CD4-positive, alpha-beta T cell treated with Interleukin-15 for 4 hours (primary cell): ENCODE measurements around the gene WDR93.

Experiments used
- DNase-seq: peaks from one replicate; pipeline ENCODE4 v3.0.0-alpha.2; 2020; ENCODE audit warnings: low spot score

WDR93 gene

GRCh38 chr15:89662893-89663626, 27.6 kb upstream of the WDR93 start:
- no peak for DNase-seq

GRCh38 chr15:89664441-89665350, 25.9 kb upstream of the WDR93 start:
- no peak for DNase-seq

- DNase-seq, result no peak
These were observed 25.0 kb upstream of the WDR93 start for GRCh38 chr15:89665449-89666181.

- DNase-seq, result no peak
These were observed 24.3 kb upstream of the WDR93 start for GRCh38 chr15:89666184-89666857.

GRCh38 chr15:89666858-89667705, 23.5 kb upstream of the WDR93 start:
- no peak for DNase-seq

GRCh38 chr15:89667706-89667960, 23.0 kb upstream of the WDR93 start:
- no peak for DNase-seq

DNA sequence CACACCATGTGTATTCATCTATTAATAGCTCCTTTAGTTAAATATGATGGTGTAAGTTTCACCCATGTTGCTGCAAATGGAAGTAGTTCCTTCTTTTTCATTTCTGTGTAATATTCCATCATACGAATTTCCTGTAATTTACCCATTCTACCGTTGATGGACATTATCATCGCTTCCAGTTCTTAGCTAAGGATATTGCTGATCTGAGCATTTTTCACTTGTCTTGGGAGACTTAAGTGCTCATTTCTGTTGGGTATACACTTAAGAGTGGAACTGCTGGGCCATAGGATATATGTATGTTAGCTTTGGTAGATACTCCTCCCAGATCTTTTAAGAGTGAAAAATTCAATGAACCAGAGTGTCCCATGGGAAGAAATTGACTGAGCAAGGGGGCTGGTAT, 22.4 kb upstream of the WDR93 start:
- no peak for DNase-seq

GRCh38 chr15:89669309-89669865, 21.2 kb upstream of the WDR93 start:
- no peak for DNase-seq

DNA sequence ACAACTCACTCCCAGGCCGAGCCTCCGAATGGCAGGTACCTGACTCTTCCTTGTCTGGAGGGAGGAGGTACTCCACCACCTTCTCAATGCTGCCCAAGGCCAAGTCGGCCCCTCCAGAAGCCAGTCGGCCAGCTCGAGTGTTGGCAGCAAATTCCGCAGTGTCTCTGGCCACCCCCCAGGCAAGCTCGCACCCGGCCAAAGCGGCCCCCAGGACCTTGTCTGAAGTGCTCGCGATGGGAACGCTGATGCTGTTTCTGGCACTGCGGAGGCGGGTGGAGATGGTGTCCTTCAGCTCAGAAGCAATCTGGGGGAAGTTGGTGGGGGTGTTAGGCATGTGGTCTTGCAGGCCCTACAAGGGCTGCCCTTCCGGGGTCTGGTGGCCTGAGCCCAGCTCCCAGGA, 20.7 kb upstream of the WDR93 start:
- DNase-seq, result no peak

DNA sequence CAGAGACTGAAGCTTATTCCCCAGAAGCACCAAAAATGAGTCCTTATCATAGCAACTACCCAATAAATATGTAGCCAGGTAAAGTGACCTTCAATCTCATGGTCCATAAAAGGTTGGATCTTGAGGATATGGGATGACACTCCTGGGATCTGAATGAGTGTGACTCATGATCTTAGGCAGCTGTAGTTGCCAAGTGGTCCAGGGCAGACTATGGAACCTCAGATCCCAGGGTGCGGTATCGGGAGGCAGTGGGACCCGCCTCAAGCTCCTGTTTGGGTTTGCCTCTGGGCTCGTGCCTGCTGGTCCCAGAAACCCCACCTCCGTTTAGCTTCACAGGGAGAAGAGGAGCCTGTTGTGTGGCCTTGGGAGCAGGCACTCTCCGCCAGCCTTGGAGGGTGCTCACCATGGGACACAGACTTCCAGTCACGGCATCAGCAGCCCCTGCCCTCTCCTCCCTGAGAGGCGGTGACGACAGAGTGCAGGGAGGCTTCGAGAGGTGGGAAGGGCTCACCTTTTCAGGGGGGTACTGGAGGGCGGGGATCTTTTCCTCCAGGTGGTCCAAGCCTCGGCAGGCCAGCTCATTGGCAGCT, 19.5 kb upstream of the WDR93 start:
- no peak for DNase-seq

DNA sequence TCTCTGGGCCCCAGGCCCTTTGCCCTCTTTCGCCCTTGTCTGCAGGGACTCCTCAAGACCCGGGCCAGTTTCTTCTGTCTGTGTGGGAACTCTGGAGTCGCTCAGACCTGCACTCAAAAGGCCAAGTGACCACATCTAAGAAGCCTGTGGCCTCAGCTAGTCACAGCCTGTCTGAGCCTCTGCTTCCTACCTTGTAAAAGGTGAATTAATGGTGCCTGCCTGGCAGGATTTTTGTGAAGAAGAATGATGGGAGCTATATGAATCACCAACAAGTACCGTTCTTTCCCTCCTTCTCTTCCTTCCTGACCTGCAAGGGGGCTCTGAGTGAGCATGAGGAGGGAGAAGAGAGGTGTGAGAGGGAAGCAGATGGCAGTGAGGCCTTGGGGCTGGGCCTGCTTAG, 18.9 kb upstream of the WDR93 start:
- no peak for DNase-seq

- no peak for DNase-seq
These were observed 18.1 kb upstream of the WDR93 start for GRCh38 chr15:89672221-89673164.

DNA sequence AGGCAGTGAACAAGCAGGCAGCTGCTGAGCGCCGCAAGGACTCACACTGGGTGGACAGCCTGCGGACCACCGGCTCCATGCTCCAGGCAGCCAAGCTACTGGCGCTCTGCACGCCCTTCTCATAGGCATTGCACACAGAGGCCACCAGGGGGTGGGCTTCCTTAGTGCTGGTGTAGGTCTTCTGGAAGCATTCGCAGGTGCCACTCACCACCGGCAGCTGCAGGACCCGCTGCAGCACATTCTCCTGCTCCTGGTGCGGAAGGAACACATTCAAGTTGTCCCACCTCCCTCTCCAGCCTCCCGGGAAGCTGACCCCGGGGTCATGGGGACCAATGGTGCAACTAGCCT, 17.5 kb upstream of the WDR93 start:
- no peak for DNase-seq

DNA sequence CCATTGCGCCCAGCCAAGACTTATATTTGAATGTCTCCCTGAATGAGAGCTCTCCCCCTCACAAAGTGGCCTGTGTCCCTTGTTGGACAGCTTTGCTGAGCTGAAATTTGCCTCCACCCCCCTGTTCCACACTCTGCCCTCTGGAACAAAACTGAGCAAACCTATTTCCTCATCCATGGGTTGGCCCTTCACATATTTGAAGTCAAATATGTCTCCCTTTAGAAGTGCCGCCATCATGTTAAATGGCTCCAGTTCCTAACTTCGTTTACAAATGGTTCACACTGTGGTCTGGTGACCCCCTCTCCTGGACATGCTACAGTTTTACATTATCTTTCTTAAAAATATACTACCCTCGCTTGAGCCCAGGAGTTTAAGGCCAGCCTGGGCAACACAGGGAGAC, 16.1 kb upstream of the WDR93 start:
- no peak for DNase-seq

- no peak for DNase-seq
These were observed 15.0 kb upstream of the WDR93 start for GRCh38 chr15:89675606-89676005.

- no peak for DNase-seq
These were observed 13.2 kb upstream of the WDR93 start for GRCh38 chr15:89677381-89677780.

DNA sequence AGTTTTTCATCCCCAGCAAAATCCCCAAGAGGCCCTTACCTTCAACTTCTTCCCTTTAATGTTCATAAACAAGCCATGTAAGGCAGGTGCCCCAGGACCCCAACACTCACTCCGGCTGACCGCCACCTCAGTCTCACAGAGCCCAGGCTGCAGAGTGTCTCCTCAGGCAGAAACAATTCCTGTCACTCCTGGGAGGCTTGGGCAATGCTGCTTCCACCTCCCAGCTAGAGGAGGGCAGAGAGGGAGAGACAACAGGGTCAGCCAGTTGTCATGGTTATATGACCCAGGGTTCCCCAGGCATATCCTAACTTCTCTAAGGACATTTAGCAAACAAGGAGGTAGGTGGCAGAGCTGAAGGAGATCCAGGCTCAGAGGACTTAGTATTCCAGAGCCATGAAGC, 11.4 kb upstream of the WDR93 start, which contains the start of gene PLIN1:
PLIN1 (minus strand) TSS at position 156 of the 400 bp plus-strand sequence. CDS start 1,878 bp downstream, outside the sequence.
- no peak for DNase-seq

DNA sequence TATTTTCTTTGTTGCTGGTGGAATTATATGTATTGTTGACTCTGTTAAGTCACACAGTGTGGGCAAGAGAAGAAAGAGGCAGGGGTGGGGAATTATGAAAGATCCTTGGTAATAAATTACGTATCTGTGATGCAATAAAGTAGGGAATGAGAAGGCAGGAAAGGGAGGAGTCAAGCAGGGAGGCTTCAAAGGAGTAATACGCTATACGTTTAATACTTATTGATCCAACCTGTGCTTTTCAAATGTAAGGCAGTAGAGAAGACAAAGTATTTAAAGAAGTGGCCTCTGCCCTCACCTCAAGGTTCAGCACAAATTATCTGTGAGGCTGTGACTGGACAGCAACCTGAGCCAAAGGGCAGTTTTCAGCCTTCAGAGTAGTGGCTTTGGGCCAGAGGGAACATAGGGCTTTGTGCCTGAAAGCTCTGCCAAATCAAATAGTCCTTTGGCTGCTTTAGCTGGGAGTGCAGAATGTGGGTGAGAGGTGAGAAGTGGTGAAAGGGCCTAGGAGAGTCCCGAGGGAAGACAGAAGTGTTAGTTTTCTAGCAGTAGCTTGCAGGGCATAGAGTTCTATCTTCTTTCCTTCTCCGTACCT, 10.2 kb upstream of the WDR93 start:
- no peak for DNase-seq

DNA sequence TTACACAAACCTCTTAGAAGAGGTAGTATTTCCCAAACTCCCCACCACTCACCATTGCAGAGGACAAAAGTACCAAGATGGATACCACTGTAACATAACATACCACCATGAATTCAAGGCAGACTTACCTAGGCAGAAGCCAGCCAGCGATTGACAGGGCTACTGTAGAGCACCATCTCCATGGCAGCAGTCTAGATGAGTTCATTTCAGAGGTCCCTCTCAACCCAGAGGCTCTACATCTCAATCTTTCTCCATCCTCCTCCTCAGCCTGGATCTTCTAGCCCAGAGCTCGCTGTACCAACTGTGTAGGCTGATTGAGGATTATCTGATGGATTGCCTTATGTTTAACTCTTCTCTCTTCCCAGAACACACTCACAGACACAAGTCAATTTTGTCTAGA, 9.5 kb upstream of the WDR93 start:
- DNase-seq, result no peak
